Measurements from ENCODE around the gene CCDC144A. TPM values are rescaled to one million over a fixed set of nuclear protein-coding genes. Genes with fewer than 3 reads are reported as not detected.
"Not testable (repeated sequence)": the region's sequence is repeated elsewhere in the genome, so short reads cannot be mapped to it uniquely, and the experiment has no call there.

CCDC144A gene
- polyA plus RNA-seq, 4 donors = 0.46 to 4.0 (median 1.2) TPM

DNA sequence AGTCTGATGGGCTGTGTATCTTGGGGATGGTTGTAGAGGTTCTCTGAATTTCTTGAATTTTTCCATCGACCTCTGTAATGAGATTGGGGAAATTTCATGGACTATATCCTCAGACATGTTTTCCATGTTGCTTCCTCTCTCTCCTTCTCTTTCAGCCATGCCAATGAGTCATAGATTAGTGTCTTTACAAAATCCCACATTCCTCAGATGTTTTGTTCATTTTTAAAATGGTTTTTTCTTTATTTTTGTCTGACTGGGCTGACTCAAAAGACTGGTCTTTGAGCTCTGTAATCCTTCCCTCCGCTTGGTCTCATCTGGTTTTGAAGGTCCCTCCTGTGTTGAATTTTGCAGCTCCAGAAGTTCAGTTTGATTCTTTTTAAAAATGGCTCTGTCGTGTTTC lies 60.5 kb downstream of the CCDC144A start:
- not testable (repeated sequence) for DNase-seq (ENCODE audit: low read depth in 4 of 4, low spot score in 3 of 4)

DNA sequence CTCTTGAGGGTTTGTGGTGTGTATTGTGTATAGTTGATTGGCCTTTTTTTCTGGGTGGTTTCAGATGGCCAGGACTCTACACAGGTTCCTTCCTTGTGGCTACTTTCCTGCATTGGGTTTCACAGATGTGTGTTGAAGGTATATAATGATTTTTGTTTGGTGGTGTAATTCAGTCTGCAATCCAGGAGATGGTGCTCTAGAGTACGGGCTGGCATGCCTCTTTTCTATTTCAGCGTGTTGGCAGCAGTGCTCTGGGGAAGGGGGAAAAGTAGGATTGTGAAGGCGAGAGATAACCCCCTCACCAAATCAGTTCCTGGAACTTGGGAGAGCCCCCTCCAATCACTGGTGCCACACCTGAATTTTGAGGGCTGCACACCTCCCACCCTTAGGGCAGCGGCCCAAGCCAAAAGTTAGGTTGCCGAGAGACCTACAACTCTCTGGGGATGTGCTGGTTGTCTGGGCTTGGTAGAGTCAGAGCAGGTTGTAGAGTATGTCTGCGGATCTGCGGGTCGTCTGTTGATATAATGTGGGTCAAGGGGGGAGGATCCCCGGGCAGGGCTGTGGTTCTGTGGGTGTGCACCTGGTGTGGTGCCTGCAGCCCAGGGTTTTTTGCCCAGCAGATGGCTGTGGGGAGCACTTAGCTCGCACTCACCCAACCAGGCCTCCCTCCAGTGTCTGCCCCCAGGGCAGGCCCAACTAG lies 61.3 kb downstream of the CCDC144A start:
- not testable (repeated sequence) for DNase-seq (ENCODE audit: low read depth in 4 of 4, low spot score in 3 of 4)

DNA sequence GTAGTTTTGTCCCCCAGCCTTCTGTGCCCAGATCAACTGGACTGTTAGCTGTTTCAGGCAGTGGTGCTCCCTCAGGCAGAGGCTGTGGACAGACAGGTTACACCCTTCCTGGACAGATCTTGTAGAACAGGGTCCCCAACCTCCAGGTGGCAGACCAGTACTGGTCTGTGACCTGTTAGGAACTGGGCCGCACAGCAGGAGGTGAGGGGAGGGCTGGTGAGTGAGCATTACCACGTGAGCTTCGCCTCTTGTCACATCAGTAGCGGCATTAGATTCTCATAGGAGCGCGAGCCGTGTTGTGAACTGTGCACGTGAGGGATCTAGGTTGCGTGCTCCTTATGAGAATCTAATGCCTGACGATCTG lies 61.9 kb downstream of the CCDC144A start:
- not testable (repeated sequence) for DNase-seq (ENCODE audit: low read depth in 4 of 4, low spot score in 3 of 4)

DNA sequence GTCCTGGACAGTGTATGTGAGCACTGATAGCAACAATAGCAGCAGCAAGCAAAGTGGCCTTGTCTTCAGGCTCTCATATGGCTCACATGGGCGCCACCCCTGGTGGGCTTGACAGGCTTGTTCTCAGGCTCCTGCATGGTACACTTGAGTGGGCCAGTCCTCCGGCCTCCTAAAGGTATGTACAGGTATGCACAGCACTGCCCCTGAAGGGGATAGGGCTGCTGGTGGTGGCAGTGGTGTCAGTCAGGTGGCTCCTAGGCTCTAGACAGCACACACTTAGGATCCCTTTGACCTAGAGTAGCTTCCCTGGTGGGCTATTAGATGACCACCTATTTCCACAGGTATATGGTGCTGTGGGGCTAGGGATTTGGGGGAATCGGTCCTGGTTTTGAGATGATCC lies 67.5 kb downstream of the CCDC144A start:
- not testable (repeated sequence) for DNase-seq (ENCODE audit: low read depth in 4 of 4, low spot score in 3 of 4)

DNA sequence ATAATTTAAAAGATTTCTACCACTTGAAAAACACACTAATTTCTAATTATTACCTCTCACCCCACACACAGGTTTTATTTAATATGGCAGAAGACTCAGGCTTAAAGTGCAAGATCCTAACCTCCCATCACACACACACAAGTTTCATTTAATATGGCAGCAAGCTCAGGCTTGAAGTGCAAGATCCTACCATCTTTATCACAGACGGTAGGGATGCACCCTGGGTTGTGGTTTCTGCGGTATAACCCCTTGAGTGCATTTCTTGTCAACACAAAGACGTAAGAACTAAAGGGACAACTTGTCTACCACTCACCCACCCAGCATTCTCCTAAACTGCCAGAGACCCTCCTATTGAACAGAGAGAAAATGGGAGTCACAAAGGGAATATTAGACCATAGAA lies 68.1 kb downstream of the CCDC144A start:
- not testable (repeated sequence) for DNase-seq (ENCODE audit: low read depth in 4 of 4, low spot score in 3 of 4)

DNA sequence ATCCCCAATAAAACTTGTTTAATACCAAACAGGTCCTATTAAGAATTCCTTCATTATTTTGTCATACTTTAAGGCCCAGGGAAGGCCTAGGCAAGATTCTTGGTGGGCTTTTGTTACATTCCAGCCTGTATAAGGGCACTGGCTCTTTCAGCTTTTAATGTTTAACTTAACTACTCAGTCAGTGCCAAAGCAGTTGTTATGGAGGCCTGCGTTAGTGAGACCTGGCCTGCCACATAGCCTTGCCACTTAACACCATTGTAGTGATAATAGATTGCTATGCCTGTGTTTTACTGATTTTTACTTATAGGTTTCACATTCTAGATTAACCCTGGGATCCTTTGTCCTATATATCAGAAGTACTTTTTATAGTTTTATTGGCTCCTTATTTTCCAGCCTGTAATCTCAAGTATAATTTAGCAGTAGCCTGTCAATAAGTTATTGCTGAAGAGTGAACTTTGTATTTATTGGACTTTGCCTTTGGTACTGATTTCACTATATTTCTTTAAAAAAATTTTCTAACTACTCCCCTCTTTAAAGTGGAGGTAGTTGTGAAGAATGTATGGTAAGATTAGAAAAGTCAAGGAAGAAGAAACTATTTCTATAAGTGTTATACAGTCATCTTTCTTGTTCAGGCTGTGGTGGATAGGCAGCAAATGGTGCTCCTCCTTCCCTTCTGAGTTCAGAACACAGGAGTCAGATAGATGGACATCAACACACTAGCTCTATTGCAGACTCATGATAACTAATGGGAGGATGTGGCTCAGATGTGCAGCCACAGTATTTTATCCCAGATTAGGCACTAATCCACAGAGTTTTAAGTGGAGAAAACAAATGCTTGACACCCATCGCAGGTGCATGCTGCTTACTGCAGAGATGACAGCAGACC lies 78.5 kb downstream of the CCDC144A start:
- DNase-seq (ENCODE audit: low read depth in 4 of 4, low spot score in 3 of 4) = not testable (repeated sequence)

DNA sequence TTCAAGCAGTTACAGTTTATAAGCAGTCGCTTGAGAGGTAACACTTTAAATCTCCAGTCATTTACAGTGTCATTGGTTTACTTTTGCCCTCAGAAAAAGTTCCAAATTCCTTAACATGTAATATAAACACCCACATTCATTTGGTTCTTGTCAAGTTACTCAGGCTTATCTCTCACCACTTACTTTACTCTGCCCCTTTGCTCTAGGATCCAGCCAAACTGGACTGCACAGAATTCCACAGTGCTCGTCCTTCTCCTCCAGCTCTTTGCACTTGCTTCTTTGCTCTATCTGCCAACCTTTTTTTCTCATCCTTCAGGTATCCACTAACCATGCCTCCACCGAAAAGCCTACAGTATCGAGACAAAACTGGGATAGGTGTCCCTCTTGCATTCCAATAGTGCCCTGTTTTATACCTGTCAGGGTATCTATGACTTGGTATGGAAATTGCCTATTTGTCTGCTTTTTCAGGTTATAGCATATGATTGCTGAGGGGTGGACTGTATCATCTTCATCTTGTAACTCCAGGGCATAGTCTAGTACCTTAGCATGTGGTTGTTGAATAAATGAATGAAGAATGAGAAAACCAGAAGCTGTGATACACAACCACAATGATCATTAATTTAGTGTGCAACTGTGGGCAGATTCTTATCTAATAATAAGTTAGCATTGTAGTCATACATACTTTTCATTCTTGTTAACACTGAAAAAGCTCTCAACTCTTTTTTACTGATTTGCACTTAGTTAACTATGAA lies 82.5 kb downstream of the CCDC144A start:
- not testable (repeated sequence) for DNase-seq (ENCODE audit: low read depth in 4 of 4, low spot score in 3 of 4)

DNA sequence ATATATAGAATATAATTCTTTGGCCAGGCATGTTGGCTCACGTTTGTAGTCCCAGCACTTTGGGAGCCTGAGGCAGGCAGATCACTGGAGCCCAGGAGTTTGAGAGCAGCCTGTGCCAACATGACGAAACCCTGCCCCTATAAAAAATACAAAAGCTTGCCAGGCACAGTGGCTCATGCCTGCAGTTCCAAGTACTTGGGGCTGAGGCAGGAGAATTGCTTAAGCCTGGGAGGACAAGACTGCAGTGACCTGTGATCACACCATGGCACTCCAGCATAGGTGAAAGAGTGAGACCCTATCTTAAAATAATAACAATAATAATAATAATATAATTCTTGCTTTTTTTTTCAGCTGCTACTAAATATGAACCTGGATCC lies 83.1 kb downstream of the CCDC144A start:
- DNase-seq (ENCODE audit: low read depth in 4 of 4, low spot score in 3 of 4) = not testable (repeated sequence)

DNA sequence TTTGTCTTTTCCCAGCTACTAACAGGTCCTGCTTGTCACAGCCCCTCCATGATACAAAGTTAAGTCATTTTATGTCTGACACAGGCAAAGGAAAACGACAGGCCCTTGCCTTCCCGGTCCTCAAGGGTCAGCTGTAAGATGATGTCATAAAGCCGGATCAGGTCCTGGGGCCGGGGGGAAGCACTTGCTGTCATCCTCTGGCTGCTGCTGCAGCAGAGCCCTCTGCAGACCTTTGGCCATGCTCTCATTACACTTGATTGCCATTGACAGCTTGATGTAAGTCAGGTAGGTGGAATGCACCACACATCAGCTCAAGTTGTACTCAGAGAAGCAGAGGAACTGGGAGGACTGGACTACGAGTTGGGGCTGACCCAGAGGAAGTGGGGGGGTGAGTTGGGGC lies 97.8 kb downstream of the CCDC144A start:
- DNase-seq (ENCODE audit: low read depth in 4 of 4, low spot score in 3 of 4) = not testable (repeated sequence)

DNA sequence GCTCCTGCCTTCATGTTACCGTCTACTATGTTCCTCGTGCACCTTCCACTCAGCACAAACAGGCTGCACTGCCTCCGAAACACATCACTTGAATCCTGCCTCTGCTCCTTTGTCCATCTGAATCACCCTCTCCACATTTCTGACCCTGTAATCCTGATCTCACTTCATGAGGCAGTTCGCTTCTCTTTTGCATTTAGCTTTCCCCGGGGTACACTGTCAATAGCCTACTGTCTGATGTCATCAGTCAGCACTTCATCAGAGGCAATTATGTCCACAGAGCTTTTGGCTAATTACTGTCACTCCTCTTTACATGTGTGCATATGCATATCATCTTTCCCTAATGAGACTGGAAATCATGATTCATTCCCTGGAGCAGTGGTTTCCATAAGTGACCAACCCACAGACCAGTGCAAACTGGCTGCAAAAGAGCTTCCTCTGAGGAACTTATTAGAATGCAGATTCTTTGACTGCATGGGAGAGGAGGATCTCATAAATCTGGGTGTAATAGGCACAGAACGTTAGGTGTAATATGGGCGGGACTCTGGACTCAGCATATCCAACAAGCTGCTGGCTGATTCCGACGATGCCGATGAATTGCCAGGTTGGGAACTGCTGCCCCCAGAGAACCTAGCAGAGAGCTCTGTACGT lies 99.0 kb downstream of the CCDC144A start:
- not testable (repeated sequence) for DNase-seq (ENCODE audit: low read depth in 4 of 4, low spot score in 3 of 4)

DNA sequence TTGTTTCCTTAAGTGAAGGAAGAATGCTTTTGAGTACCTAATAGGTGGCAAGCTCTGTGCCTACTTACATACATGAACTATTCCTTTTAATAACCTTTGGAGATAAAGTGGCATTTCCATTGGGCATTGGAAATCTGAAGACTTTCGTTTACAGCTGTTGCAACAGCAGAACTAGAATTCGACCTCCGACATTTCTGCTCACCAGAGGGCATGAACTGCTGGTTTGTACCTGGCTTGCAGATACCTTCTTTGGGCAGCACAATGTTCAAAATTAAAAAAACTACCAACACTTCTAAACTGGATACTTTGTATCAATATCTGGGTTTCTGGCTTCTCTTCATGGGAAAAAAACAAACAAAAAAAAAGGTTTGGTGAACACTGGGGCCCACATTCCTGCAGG lies 99.6 kb downstream of the CCDC144A start:
- DNase-seq (ENCODE audit: low read depth in 4 of 4, low spot score in 3 of 4) = not testable (repeated sequence)

DNA sequence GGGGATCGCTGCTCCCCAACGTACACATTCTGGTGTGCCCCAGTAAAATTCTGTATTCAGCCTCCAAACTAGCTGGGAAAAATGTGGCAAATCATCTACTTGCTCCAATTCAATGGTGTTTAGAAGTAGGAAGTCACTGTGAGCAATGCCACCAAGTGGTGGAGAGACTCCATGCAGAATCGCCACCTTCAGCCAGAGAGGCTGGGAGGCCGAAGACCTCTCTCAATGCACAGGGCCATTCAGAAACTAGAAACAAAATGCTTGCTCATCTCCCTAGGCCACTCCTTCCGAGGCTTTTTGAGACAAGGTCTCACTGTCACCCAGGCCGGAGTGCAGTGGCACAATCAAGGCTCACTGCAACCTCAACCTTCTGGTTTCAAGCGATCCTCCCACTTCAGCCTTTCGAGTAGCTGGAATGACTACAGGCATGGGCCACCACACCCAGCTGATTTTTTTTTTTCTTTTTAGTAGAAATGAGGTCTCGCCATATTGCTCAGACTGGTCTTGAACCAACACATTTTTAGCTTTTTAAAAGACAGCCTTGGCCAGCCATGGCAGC lies 100.4 kb downstream of the CCDC144A start:
- DNase-seq (ENCODE audit: low read depth in 4 of 4, low spot score in 3 of 4) = not testable (repeated sequence)

DNA sequence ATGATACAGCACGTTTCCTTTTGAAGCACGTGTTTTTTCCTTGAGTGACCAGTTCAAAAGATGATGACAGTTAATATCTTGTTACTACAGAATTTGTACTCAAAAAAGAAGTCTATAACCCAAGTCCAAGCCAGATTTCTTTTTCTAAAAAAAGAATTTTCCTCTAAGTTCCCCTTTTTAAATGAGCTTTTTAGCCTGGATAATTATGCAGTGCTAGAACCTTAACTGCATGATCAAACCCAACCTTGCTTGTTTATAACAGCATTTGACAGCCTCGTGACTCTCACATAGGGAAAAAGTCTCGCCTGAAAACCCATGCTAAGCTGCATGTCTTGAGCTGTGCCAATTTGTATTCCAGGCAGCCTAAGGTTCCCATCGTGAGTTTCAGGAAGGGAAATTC lies 104.2 kb downstream of the CCDC144A start:
- not testable (repeated sequence) for DNase-seq (ENCODE audit: low read depth in 4 of 4, low spot score in 3 of 4)

DNA sequence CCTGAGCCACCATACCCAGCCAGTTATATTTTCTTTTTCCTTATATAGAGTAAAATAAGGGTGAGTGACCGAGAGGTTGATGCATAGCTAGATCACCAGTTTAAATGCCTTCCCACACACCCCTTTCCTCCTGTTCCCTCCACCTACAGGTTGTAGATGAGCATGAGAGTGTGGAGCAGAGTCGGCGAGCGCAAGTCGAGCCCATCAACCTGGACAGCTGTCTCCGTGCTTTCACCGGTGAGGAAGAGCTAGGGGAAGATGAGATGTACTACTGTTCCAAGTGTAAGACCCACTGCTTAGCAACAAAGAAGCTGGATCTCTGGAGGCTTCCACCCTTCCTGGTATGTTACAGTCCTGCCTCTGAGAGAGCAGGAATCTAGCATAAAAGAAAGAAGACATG lies 105.9 kb downstream of the CCDC144A start:
- not testable (repeated sequence) for DNase-seq (ENCODE audit: low read depth in 4 of 4, low spot score in 3 of 4)

DNA sequence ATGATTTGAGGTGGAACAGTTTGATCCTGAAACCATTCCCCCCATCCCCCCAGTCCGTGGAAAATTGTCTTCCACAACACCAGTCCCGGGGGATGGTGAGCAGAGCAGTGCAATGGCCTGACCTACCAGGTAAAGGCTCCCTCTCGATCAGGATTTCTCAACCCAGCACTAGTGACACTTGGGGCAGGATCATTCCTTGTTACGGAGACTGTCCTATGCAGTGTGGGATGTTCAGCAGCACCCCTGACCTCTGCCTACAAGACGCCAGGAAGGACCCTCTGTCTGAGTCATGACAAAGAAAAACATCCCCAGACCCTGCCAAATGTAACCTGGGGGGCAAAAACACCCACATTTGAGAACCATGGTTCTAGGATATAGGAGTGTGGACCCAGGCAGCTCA lies 114.8 kb downstream of the CCDC144A start:
- DNase-seq (ENCODE audit: low read depth in 4 of 4, low spot score in 3 of 4) = not testable (repeated sequence)

DNA sequence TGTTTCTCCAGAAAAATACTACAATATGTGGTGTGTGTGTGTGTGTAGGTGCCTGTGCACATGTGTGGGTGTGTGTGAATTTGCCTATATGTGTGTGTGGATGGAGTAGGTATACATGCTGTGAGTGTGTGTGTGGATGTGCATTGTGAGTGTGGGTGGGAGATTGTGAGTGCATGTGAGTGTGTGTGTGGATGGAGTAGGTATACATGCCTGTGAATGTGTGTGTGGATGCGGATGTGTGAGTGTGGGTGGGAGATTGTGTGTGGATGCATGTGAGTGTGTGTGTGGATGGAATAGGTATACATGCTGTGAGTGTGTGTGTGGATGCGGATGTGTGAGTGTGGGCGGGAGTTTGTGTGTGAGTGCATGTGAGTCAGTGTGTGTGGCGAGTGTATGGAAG lies 116.6 kb downstream of the CCDC144A start:
- not testable (repeated sequence) for DNase-seq (ENCODE audit: low read depth in 4 of 4, low spot score in 3 of 4)

DNA sequence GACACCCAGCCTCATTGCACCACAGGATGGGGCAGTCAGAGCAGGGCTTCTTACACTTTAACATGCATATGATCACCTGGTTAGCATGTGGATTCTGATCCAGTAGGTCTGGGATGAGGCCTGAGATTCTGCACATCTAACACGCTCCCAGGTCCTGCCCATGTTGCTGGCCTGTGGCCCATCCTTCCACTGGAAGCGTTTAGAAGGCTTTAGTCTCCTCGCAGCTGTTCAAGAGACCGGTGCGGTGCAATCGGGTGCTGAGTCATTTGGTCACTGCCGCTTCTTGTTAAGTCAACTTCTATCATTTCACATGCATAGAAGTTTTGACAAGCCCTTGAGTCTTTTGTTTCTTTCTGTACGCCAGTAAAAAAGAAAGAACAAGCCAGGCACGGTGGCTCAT lies 117.6 kb downstream of the CCDC144A start:
- not testable (repeated sequence) for DNase-seq (ENCODE audit: low read depth in 4 of 4, low spot score in 3 of 4)

DNA sequence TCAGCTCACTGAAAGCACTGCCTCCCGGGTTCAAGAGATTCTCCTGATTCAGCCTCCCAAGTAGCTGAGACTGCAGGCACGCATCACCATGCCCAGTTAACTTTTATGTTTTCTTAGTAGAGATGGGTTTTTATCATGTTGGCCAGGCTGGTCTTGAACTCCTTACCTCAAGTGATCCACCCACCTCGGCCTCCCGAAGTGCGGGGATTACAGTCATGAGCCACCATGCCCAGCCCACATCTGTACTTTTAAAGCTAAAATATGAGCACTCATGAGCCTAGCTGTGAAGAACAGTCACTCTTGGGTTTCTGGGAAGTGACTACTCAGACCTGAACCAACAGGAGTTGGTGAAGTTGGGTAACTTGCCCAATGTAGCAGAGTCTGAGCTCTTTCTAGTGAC lies 120.2 kb downstream of the CCDC144A start:
- not testable (repeated sequence) for DNase-seq (ENCODE audit: low read depth in 4 of 4, low spot score in 3 of 4)

DNA sequence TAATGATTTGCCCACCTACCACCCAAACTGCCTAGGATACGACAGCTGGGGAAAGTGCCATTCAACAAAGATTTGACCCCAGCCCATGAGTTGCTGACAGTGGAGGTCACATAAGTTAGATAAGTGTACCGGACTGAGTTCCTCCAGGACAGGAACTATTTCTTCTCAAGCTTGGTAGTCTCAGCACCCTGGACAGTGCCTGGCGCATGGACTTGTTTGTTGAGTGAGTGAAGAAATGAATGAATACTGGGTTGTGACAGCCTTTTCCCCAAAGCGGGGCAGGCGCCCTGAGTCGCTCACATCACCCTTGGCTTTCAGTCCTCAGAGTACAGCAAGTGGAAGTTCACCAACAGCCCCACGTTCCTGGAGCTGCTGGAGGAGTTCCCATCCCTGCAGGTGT lies 122.1 kb downstream of the CCDC144A start:
- peak in 2 of 4 donors; percentile 2 to 3 for DNase-seq (ENCODE audit: low read depth in 4 of 4, low spot score in 3 of 4)

DNA sequence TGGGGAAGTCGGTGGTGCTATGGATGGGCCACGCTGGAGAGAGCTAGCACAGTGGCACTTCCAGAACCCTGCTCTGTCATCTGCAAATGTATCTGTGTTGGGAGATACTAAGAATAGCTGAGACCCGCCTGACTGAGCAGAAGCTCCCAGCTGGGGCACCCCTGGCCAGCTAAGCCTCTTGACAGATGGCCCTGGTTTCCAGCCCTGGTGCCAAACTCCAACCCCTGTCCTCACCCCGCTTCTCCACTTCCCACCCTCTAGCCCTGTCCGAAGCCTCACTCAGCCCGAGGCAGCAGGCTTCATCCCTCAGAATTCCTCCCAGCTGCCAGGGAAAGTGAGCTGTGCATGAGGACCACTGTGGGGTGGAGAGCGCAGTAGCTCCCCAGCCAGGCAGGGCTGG lies 124.4 kb downstream of the CCDC144A start:
- DNase-seq (ENCODE audit: low read depth in 4 of 4, low spot score in 3 of 4) = no peak

Measured in left renal pelvis (tissue), 4 donors.